Ishikawa (cell line): ENCODE data around the gene CEACAM1.

Source experiments
- CEBPB ChIP-seq: IDR thresholded peaks from 2 replicates; pipeline ENCODE4 v1.6.1; 2012
- EP300 ChIP-seq: IDR thresholded peaks from 2 replicates; pipeline ENCODE4 v1.6.1; 2012; ENCODE audit warnings: borderline replicate concordance
- FOXM1 ChIP-seq: IDR thresholded peaks from 2 replicates; pipeline ENCODE4 v1.6.1; 2012; ENCODE audit warnings: low read depth, borderline replicate concordance
- MAX ChIP-seq: IDR thresholded peaks from 2 replicates; pipeline ENCODE4 v1.6.1; 2012
- NFIC ChIP-seq: IDR thresholded peaks from 2 replicates; pipeline ENCODE4 v1.6.1; 2012
- RAD21 ChIP-seq: IDR thresholded peaks from 2 replicates; pipeline ENCODE4 v1.6.1; 2012; ENCODE audit warnings: low read depth
- REST ChIP-seq: IDR thresholded peaks from 2 replicates; pipeline ENCODE4 v1.6.1; 2012; ENCODE audit warnings: low read depth, mild to moderate bottlenecking
- TAF1 ChIP-seq: IDR thresholded peaks from 2 replicates; pipeline ENCODE4 v1.6.1; 2012; ENCODE audit warnings: low read depth, mild to moderate bottlenecking
- USF1 ChIP-seq: IDR thresholded peaks from 2 replicates; pipeline ENCODE4 v1.6.1; 2012
- ZBTB7A ChIP-seq: IDR thresholded peaks from 2 replicates; pipeline ENCODE4 v1.6.1; 2012; ENCODE audit warnings: low read depth

- TF ChIP-seq FOXM1 (no peak), MAX (no peak), EP300 (no peak), RAD21 (no peak), CEBPB (no peak), ZBTB7A (no peak), USF1 (no peak), TAF1 (no peak), REST (no peak), NFIC (no peak)
These were observed 42.8 kb upstream of the CEACAM1 start for GRCh38 chr19:42571116-42571515.
